Tibial artery (tissue), 4 donors: ENCODE measurements around the gene KLK12.

Experiments used
- DNase-seq, 2 donors: peaks; one replicate each; pipeline ENCODE4 v3.0.0-alpha.2; 2019
- H3K27ac ChIP-seq, 2 donors: fragments of 200-600 bp; sonication (generic) in 1 of 2; 1 replicate in 1 of 2; 2 replicates in 1 of 2; pipeline ENCODE4 v1.5.1; 2018 to 2019; ENCODE audit warnings: mild to moderate bottlenecking in 1 of 2
- H3K27me3 ChIP-seq, 2 donors: fragments of 200-600 bp; sonication (generic) in 1 of 2; one replicate each; pipeline versions ENCODE4 v1.5.1 to v1.6.0; 2016 to 2019
- H3K36me3 ChIP-seq, 3 donors: fragments of 200-600 bp; sonication (generic) in 2 of 3; one replicate each; pipeline ENCODE4 v1.5.1; 2016 to 2019; ENCODE audit warnings: mild to moderate bottlenecking in 2 of 3
- H3K4me1 ChIP-seq, 4 donors: fragments of 200-600 bp; sonication (generic) in 2 of 4; 1 replicate in 3 of 4; 2 replicates in 1 of 4; pipeline ENCODE4 v1.5.1; 2016 to 2019
- H3K4me3 ChIP-seq, 2 donors: fragments of 200-600 bp; sonication (generic) in 1 of 2; 1 replicate in 1 of 2; 2 replicates in 1 of 2; pipeline ENCODE4 v1.5.1; 2018 to 2019; ENCODE audit warnings: mild to moderate bottlenecking in 2 of 2
- H3K9me3 ChIP-seq, 3 donors: fragments of 200-600 bp; sonication (generic) in 1 of 3; one replicate each; pipeline ENCODE4 v1.5.1; 2016 to 2019
- intact Hi-C: fragments of 100-400 bp; cut with DNase I; formaldehyde crosslinking; loops from one replicate; pipeline ENCODE4 v1.15.0; 2023; ENCODE audit warnings: low total_unique reads
- TF ChIP-seq, protein P1 (sequence below), 2 experiments: fragments of 200-600 bp in 1 of 2; fragments of 450-650 bp in 1 of 2; IDR thresholded peaks; one replicate each; pipeline ENCODE4 v1.5.1; 2017 to 2019; ENCODE audit warnings: antibody characterized with exemption in 2 of 2, mild to moderate bottlenecking in 1 of 2, moderate library complexity in 1 of 2

The KLK12 gene

DNA sequence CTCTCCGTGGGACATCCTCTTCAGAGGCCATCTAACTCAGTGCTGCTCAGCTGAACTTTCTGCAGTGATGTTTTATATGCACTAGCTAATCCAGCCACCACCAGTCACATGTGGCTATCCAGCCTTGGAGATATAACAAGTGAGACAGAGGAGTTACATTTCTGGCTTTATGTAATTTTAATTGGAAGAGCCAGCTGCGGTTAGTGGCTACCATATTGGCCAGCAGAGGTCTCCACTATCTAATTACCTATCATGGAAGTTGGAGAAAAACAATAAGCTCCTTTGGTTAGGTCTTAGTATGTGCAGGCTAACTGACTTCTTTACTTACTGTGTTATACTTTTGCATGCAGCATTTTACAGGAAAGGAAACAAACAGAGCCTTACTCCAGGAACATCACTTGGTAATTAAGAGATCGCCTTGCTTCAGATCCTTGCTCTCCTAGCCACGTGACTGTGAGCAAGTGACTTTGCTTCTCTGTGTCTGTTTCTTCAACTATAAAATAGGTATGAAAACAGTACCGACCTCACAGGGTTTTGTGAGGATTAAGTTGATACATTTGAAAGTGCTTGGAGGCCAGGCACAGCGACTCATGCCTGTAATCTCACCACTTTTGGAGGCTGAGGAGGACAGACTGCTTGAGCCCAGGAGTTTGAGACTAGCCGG lies 13.7 kb downstream of the KLK12 start:
- Histone ChIP-seq H3K27me3 (peaks cover 0 to 74% of the 10 kb centered on the region in 2 donors), H3K9me3 (no peaks in the 10 kb centered on the region), H3K4me1 (peaks cover 0 to 20% (median 9%) of the 10 kb centered on the region in 4 donors), H3K36me3 (no peaks in the 10 kb centered on the region), H3K27ac (no peak overlapping the region), H3K4me3 (no peak overlapping the region)
- intact Hi-C loops = no loop called here
- TF ChIP-seq, protein P1, sequence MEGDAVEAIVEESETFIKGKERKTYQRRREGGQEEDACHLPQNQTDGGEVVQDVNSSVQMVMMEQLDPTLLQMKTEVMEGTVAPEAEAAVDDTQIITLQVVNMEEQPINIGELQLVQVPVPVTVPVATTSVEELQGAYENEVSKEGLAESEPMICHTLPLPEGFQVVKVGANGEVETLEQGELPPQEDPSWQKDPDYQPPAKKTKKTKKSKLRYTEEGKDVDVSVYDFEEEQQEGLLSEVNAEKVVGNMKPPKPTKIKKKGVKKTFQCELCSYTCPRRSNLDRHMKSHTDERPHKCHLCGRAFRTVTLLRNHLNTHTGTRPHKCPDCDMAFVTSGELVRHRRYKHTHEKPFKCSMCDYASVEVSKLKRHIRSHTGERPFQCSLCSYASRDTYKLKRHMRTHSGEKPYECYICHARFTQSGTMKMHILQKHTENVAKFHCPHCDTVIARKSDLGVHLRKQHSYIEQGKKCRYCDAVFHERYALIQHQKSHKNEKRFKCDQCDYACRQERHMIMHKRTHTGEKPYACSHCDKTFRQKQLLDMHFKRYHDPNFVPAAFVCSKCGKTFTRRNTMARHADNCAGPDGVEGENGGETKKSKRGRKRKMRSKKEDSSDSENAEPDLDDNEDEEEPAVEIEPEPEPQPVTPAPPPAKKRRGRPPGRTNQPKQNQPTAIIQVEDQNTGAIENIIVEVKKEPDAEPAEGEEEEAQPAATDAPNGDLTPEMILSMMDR (IDR thresholded peaks at IDR 0.05) = peak in 1 of 2 experiments; percentile 21
- DNase-seq = no peak

DNA sequence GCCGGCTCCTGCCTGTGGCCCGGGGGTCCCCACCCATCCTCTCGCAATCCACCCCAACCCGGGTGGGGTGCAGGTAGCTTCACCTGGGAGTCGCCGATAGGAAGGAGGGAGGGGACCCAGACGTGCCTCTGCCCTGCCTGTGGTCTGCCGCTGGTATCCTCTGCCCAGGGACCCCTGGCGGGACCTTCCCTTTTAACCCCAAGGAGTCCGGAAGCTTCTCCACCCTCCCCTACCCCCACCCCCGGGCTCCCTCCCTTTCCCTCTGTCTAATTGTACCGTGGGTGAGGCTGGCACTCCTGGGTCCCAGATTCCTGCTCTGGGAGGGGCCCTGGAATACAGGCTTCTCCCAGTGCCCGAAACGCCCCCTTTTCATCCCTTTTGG lies 15.3 kb downstream of the KLK12 start, which contains the start of gene KLK10:
Gene KLK10, minus strand, starts transcription at position 166 of the 382 bp plus-strand sequence. CDS start 579 bp downstream, outside the sequence.
- Histone ChIP-seq H3K4me1 (peaks cover 0 to 20% (median 9%) of the 10 kb centered on the region in 4 donors), H3K27ac (no peak within 1 kb of the TSS), H3K4me3 (peak within 1 kb of the TSS in 1 of 2 donors; percentile 6), H3K27me3 (peaks cover 0 to 74% of the 10 kb centered on the region in 2 donors), H3K9me3 (no peaks in the 10 kb centered on the region), H3K36me3 (no peaks in the 10 kb centered on the region)
- no peak for DNase-seq
- intact Hi-C loops = no loop called here
- TF ChIP-seq, protein P1 (IDR thresholded peaks at IDR 0.05) = no peak

DNA sequence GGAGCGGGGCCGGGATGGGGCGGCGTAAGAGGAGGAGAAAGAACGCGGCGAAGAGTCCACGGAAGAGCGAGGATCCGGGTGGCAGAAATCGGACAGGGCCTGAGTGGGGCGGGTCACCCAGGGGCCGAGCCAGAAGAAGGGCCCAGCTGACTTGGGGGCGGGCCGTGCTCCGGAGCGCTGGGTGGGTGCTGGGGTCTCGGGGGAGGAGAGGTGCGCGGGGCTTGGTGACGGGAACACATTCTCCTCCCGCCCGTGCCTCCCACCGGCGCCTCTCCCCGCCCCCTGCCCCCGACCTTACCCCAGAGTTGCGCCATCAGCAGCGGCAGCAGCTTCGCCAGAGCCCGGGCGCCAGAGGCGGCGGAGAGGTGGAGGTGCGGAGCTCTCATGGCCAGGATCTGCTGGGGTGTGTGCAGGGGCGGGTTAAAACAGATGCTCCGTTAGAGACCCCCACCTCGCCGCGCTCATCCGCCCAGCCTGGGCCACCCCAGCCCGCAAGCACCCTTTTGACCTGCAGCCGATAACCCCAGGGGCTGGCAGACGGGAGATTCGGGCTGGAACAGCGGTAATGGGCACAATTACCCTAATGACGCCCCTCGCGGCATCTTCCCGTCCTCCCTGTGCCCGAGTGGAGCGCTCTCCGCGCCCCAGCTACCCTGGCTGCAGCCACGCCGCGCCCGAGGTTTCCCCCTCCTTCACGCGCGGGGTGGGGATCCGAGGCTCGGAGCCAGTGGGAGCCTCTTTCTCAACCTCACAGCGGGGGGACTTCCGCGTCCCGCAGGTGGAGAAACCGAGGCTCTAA lies 15.9 kb downstream of the KLK12 start:
- Histone ChIP-seq H3K4me3 (peak overlapping the region in 1 of 2 donors; percentile 6), H3K9me3 (no peaks in the 10 kb centered on the region), H3K27ac (no peak overlapping the region), H3K4me1 (peaks cover 0 to 20% (median 9%) of the 10 kb centered on the region in 4 donors), H3K36me3 (no peaks in the 10 kb centered on the region), H3K27me3 (peaks cover 0 to 73% of the 10 kb centered on the region in 2 donors)
- intact Hi-C loops = no loop called here
- TF ChIP-seq, protein P1 (IDR thresholded peaks at IDR 0.05) = no peak
- no peak for DNase-seq

DNA sequence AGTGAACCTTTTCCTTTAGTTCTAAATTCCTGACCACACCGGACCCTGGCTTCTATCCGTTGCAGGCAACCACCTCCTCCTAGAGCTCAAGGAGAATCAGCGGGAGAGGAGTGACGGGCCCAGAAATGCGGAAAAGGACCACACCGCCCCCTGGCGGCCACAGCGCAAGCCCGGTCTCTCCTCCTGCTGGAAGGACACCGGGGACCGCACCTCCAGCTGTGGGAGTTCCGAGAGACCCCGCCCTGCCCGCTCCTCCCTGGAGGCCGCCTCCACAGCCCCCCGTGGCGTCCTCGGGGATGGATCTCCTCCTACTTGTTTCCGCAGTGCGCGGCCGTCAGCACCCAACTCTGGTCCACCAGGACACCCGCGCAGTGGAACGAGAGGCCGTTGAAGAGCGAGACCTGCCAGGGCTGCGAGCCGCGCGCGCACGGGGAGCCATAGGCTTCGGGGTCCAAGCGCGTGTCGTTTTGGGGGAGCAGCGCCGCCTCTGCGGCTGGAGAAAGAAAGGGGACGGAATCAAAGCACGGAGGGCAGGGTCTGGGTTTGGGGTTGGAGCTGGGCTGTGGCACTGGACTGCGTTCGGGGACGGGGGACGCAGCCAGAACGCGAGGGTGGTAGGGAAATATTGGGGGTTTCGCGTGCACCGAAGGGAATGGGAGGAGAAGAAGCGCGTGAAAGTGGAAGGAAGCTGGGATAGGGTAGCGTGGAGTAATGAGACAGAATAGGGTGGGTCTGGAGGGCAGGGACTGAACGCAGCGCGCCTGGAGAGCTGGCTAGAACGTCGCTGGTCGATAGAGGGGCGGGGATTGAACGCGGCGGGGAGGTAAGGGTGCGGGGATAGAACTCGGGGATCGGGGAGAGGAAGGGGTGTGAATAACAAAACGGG lies 17.8 kb downstream of the KLK12 start:
- H3K4me1 ChIP-seq = peaks cover 0 to 20% (median 9%) of the 10 kb centered on the region in 4 donors
- intact Hi-C loops = no loop called here
- H3K9me3 ChIP-seq = no peaks in the 10 kb centered on the region
- H3K36me3 ChIP-seq = no peaks in the 10 kb centered on the region
- DNase-seq = no peak
- TF ChIP-seq, protein P1 (IDR thresholded peaks at IDR 0.05) = peak in 1 of 2 experiments; percentile 18
- peaks cover 0 to 62% of the 10 kb centered on the region in 2 donors for H3K27me3 ChIP-seq
- H3K27ac ChIP-seq = no peak overlapping the region
- no peak overlapping the region for H3K4me3 ChIP-seq

DNA sequence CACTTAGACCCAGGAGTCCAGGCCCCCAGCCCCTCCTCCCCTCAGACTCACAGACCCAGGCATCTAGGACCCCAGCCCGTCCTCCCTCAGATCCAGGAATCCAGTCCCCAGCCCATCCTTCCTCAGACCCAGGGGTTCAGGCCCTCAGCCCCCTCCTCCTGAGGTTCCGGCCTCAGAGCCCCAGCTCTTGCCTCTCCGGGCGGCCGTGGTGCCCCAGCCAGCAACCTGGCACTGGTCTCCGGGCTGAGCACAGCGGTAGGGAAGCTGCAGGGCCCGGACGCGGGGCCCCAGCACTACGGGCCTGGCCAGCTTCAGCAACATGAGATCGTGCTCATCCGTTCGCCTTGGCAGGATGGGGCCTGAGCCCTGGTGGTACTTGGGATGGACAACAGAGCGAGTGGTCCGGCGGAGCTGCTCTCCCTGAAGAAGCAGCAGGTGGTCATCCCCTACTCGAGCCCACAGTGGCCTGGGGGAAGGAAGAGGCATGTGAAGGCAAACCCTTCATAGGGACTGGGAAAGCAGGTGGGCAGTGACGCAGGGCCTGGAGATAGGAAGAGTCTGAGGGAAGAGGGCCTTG lies 19.0 kb downstream of the KLK12 start:
- Histone ChIP-seq H3K9me3 (no peaks in the 10 kb centered on the region), H3K27ac (no peak overlapping the region), H3K36me3 (no peaks in the 10 kb centered on the region), H3K27me3 (peaks cover 0 to 67% of the 10 kb centered on the region in 2 donors), H3K4me1 (peaks cover 0 to 20% (median 9%) of the 10 kb centered on the region in 4 donors), H3K4me3 (no peak overlapping the region)
- TF ChIP-seq, protein P1 (IDR thresholded peaks at IDR 0.05) = no peak
- intact Hi-C loops = no loop called here
- DNase-seq = no peak
